ENCODE data around the gene FAAP100.
A peak's percentile ranks its signal among the peaks of the same experiment; 100 is the strongest.

FAAP100 gene

DNA sequence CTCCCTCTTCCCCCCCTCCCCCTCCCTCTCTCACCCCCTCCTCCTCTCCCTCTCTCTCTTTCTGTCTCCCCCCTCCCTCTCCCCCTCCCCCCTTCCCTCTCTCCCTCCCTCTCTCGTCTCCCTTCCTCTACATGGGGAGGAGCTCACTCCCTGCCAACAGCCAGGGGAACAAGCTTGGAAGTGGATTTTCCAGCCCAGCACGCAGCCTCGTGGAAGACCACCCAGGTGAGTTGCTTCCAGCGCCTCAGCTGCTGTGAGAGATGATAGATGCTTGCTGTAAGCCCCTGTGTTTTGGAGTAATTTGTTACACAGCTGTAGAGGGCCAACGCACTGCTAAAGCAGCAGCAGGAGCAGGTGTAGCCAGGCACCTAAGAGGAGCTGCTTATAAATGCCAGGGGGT, 60.4 kb downstream of the FAAP100 start:
- Histone ChIP-seq H3K9me3 (ENCODE audit: low read length) (no peaks in the 10 kb centered on the region), H3K4me3 (ENCODE audit: low read length) (no peak overlapping the region), H2AFZ (ENCODE audit: low read depth, low read length) (no peak overlapping the region), H3K27me3 (ENCODE audit: insufficient read depth, low read length) (peaks cover 5% of the 10 kb centered on the region), H3K4me1 (ENCODE audit: insufficient read depth, low read length) (peaks cover 34% of the 10 kb centered on the region), H3K36me3 (ENCODE audit: insufficient read depth, low read length) (no peaks in the 10 kb centered on the region)

DNA sequence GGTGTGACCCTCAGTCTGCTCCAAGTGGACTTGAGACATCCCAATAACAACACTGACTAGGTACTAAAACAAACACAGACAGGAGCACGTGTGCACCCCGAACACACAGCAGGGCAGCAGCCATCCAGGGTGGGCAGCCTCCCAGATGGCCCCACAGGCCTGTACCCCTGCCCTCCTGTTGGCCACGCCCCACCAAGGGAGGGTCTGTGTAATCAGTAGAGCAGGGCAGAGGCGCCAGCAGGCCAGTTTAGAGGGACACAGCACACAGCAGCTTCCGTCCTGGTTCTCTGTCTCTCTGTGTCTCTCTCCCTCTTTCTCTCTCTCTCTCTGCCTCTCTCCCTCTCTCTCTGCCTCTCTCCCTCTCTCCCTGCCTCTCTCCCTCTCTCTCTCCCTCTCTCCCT, 61.0 kb downstream of the FAAP100 start:
- H3K4me3 ChIP-seq (ENCODE audit: low read length) = no peak overlapping the region
- peaks cover 5% of the 10 kb centered on the region for H3K27me3 ChIP-seq (ENCODE audit: insufficient read depth, low read length)
- H3K9me3 ChIP-seq (ENCODE audit: low read length) = no peaks in the 10 kb centered on the region
- H2AFZ ChIP-seq (ENCODE audit: low read depth, low read length) = no peak overlapping the region
- H3K4me1 ChIP-seq (ENCODE audit: insufficient read depth, low read length) = peaks cover 38% of the 10 kb centered on the region
- H3K36me3 ChIP-seq (ENCODE audit: insufficient read depth, low read length) = no peaks in the 10 kb centered on the region

DNA sequence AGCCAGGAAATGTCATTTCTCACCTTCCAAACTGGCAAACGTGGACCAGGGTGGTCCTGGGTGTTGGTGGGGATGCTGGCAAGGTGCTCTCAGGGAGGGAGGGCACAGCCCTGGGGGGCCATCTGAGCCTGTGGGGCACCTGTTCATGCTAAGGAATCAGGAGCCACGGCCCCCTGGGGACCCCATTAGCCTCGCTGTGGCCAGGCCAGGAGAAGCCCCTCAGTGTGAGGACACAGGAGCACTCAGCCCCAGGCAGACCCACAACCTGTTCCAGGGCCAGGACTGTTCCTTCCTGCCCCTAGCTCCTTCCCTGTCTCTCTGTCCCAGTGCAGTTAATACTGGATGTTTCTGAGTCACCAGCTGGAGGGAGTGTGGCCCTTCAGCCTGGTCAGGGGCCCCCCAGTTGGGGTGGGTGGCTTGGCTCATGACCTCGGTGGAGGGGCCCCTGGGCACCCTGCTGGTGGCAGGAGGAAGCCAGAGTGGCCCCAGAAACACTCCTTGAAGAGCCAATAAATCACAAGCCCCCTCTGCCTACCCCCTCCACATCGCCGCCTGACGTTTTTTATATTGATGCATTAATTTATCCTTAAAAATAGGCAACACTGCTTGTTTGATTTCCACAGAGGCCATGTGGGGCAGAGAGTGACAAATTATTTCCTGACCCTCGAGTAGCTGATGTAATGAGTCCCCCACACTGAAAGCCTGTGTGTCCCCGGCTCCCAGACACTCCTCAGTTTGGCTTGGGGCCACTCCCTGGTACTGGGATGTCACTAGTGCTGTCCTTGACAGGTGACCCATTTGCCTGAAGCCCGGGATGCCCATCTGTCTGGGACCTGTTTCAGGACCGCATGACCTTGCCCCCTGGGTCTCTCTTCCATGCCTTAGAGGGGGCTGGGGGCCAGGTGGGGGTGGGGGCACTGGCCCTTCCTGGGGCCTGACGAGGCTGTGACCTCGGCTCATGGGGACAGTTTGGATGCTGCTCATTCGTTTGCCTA, 61.9 kb downstream of the FAAP100 start:
- Histone ChIP-seq H3K4me3 (ENCODE audit: low read length) (peak overlapping the region; percentile 10), H3K27me3 (ENCODE audit: insufficient read depth, low read length) (peaks cover 5% of the 10 kb centered on the region), H3K36me3 (ENCODE audit: insufficient read depth, low read length) (no peaks in the 10 kb centered on the region), H3K4me1 (ENCODE audit: insufficient read depth, low read length) (peaks cover 40% of the 10 kb centered on the region), H3K9me3 (ENCODE audit: low read length) (no peaks in the 10 kb centered on the region), H2AFZ (ENCODE audit: low read depth, low read length) (no peak overlapping the region)
